SK-N-MC (cell line): Measurements from ENCODE around the gene NRXN3.

ENCODE experiments used
- EZH2 ChIP-seq: fragments of 200-600 bp; sonication (generic); IDR thresholded peaks from one replicate; pipeline ENCODE4 v1.6.1; 2017; ENCODE audit warnings: antibody characterized with exemption
- FOXP2 ChIP-seq: optimal IDR thresholded peaks from 2 replicates; pipeline ENCODE3; 2011; ENCODE audit warnings: mild to moderate bottlenecking, moderate library complexity; ENCODE audit not compliant: insufficient read depth; ENCODE audit errors: extremely low read length, control extremely low read depth

DNA sequence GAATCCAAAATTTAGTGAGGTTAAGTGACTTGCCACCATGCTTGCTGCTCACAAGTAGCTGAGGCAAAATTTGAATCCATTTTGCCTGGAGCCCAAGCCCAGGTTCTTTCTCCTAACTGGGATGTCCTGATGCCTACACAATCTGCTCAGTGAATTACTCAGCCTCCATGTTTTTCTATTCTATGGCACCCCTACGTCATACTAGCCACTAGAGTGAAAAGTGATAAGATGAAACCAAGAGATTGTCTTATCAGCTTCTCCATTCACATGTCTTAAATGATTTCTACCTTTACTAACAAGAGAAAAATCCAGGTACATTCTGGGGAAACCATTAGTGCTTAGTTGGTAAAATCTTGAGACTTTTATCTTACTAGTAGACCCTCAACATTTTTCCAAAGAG, 1321.0 kb downstream of the NRXN3 start:
- no peak for TF ChIP-seq EZH2
- TF ChIP-seq FOXP2: no peak
